HepG2 (cell line): ENCODE results near the gene ITGB7. TPM values are rescaled to one million over a fixed set of nuclear protein-coding genes. Genes with fewer than 3 reads are reported as not detected.

Experiments
- ASH2L ChIP-seq: fragments of 300-600, 200-600 bp; sonication (generic); IDR thresholded peaks from 2 replicates; pipeline ENCODE4 v1.7.0; 2017; ENCODE audit warnings: low read depth, mild to moderate bottlenecking, moderate library complexity, mixed read lengths, low read length; ENCODE audit not compliant: insufficient read length
- CENPT ChIP-seq: sonication (generic); formaldehyde crosslinking; IDR thresholded peaks from 2 replicates; pipeline ENCODE4 v1.8.0; 2022; ENCODE audit warnings: low read depth, mild to moderate bottlenecking, moderate library complexity, missing genetic modification reagents
- CREM ChIP-seq, 2 experiments: sonication (generic) in 1 of 2; formaldehyde crosslinking in 1 of 2; IDR thresholded peaks; 2 replicates each; pipeline versions ENCODE4 v1.4.0 to v1.6.1; 2016 to 2020; ENCODE audit warnings: antibody characterized with exemption in 1 of 2, mild to moderate bottlenecking in 1 of 2, missing genetic modification reagents in 1 of 2
- IRF2 ChIP-seq: IDR thresholded peaks from 2 replicates; pipeline ENCODE4 v1.6.1; 2018; ENCODE audit warnings: missing genetic modification reagents, missing compliant biosample characterization
- KDM2A ChIP-seq: sonication (generic); formaldehyde crosslinking; IDR thresholded peaks from 2 replicates; pipeline ENCODE4 v1.4.0; 2020; ENCODE audit warnings: low read depth, missing genetic modification reagents, borderline replicate concordance
- POGZ ChIP-seq: sonication (generic); formaldehyde crosslinking; IDR thresholded peaks from 2 replicates; pipeline ENCODE4 v1.4.0; 2020; ENCODE audit warnings: mild to moderate bottlenecking, missing genetic modification reagents
- ZNF878 ChIP-seq: sonication (generic); formaldehyde crosslinking; IDR thresholded peaks from 2 replicates; pipeline ENCODE4 v1.8.1; 2023; ENCODE audit warnings: mild to moderate bottlenecking, missing genetic modification reagents, moderate library complexity
- polyA plus RNA-seq, 8 experiments: library from polyadenylated mRNA; depleted of rRNA in 3 of 8; stranded (reverse) in 7 of 8; unstranded in 1 of 8; fragments of >200 nt; fragmentation: Illumina TruSeq in 4 of 8; extraction: Trizol in 4 of 8; gene quantifications; 2 replicates each; pipeline versions ENCODE4 v1.2.1 to v1.2.3, GENCODE V29; 2011 to 2016; ENCODE audit warnings: low read depth in 4 of 8, missing spikeins in 1 of 8, mixed read lengths in 1 of 8; ENCODE audit not compliant: insufficient read depth in 1 of 8
- total RNA-seq, 5 experiments: library from RNA; depleted of rRNA; stranded (reverse); fragments of >200 nt; fragmentation: Illumina TruSeq; extraction: Trizol; gene quantifications; 2 replicates each; pipeline ENCODE4 v1.2.3, GENCODE V29; 2016; ENCODE audit warnings: low read depth in 1 of 5
- TF ChIP-seq, protein P1 (sequence below): sonication (generic); formaldehyde crosslinking; IDR thresholded peaks from 2 replicates; pipeline ENCODE4 v1.4.0; 2020; ENCODE audit warnings: missing genetic modification reagents, borderline replicate concordance
- TF ChIP-seq, protein P2 (sequence below): sonication (generic); formaldehyde crosslinking; IDR thresholded peaks from 2 replicates; pipeline ENCODE4 v1.4.0; 2020; ENCODE audit warnings: missing genetic modification reagents, borderline replicate concordance
- TF ChIP-seq, protein P3 (sequence below), 2 experiments: sonication (generic) in 1 of 2; formaldehyde crosslinking in 1 of 2; IDR thresholded peaks; 2 replicates each; pipeline versions ENCODE4 v1.4.0 to v1.6.1; 2018 to 2020; ENCODE audit warnings: missing genetic modification reagents in 2 of 2, borderline replicate concordance in 1 of 2, low read depth in 1 of 2, mild to moderate bottlenecking in 1 of 2, missing biosample characterization in 1 of 2
- TF ChIP-seq, protein P4 (sequence below): sonication (generic); formaldehyde crosslinking; IDR thresholded peaks from 2 replicates; pipeline ENCODE4 v1.8.1; 2023; ENCODE audit warnings: mild to moderate bottlenecking, missing genetic modification reagents, borderline replicate concordance
- TF ChIP-seq, protein P5 (sequence below): sonication (generic); formaldehyde crosslinking; IDR thresholded peaks from 2 replicates; pipeline ENCODE4 v1.9.0; 2022; ENCODE audit warnings: low read depth, missing genetic modification reagents

Gene ITGB7
- total and polyA plus RNA-seq, 2 of the 13 experiments (the other 11 are each of a cell fraction or from before 2014, with no cell fraction given): 0.16 to 0.18 TPM

DNA sequence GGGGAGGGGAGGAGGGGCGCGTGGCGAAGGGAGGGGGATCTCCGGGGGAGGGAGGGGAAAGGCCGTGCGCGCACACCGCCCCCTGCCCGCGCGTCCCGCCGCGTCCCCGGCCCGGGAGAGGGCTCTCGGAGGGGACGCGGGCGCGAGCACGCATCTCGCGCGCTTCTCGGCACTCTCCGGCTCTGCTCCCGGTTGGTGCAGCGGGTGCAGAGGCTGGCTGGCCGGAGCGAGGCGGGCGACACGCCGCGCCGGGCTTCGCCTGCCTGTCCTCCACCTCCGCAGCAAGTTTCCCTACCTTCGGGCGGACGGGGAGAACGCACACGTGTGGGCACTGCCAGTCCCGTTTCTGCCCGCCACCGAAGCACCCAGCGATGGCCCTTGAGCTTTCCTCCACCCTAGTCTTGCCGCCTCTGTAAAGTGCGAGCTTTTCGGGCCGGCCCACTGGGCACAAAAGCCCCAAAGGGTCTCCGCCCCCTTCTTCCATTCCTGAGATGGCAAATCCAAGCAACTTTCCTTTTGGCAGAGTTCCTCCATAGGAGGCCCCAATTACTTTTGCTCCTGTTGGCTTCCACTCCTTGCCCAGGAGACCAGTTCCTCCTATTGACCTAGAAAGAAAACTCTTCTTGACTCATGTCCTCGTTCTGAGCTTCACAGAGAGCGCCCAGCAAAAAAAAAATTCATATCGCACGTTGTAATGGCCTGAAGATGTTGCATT lies 26.0 kb downstream of the ITGB7 start (continued):
- TF ChIP-seq, protein P1, sequence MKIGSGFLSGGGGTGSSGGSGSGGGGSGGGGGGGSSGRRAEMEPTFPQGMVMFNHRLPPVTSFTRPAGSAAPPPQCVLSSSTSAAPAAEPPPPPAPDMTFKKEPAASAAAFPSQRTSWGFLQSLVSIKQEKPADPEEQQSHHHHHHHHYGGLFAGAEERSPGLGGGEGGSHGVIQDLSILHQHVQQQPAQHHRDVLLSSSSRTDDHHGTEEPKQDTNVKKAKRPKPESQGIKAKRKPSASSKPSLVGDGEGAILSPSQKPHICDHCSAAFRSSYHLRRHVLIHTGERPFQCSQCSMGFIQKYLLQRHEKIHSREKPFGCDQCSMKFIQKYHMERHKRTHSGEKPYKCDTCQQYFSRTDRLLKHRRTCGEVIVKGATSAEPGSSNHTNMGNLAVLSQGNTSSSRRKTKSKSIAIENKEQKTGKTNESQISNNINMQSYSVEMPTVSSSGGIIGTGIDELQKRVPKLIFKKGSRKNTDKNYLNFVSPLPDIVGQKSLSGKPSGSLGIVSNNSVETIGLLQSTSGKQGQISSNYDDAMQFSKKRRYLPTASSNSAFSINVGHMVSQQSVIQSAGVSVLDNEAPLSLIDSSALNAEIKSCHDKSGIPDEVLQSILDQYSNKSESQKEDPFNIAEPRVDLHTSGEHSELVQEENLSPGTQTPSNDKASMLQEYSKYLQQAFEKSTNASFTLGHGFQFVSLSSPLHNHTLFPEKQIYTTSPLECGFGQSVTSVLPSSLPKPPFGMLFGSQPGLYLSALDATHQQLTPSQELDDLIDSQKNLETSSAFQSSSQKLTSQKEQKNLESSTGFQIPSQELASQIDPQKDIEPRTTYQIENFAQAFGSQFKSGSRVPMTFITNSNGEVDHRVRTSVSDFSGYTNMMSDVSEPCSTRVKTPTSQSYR (CRISPR knock-in tag): no peak
- TF ChIP-seq CREM (IDR thresholded peaks at IDR 0.05) (no peak), CREM (CRISPR knock-in tag; IDR thresholded peaks at IDR 0.05) (no peak), KDM2A (CRISPR knock-in tag) (peak; percentile 37), POGZ (0 out of 2 replicates have a peak, but pooled peaks have one; percentile 7), ZNF878 (CRISPR knock-in tag) (peak; percentile 64; the same call in 1 of the 2 replicates), ASH2L (peak; percentile 10), IRF2 (no peak), CENPT (CRISPR knock-in tag) (0 out of 2 replicates have a peak, but pooled peaks have one; percentile 5)
- TF ChIP-seq, protein P2, sequence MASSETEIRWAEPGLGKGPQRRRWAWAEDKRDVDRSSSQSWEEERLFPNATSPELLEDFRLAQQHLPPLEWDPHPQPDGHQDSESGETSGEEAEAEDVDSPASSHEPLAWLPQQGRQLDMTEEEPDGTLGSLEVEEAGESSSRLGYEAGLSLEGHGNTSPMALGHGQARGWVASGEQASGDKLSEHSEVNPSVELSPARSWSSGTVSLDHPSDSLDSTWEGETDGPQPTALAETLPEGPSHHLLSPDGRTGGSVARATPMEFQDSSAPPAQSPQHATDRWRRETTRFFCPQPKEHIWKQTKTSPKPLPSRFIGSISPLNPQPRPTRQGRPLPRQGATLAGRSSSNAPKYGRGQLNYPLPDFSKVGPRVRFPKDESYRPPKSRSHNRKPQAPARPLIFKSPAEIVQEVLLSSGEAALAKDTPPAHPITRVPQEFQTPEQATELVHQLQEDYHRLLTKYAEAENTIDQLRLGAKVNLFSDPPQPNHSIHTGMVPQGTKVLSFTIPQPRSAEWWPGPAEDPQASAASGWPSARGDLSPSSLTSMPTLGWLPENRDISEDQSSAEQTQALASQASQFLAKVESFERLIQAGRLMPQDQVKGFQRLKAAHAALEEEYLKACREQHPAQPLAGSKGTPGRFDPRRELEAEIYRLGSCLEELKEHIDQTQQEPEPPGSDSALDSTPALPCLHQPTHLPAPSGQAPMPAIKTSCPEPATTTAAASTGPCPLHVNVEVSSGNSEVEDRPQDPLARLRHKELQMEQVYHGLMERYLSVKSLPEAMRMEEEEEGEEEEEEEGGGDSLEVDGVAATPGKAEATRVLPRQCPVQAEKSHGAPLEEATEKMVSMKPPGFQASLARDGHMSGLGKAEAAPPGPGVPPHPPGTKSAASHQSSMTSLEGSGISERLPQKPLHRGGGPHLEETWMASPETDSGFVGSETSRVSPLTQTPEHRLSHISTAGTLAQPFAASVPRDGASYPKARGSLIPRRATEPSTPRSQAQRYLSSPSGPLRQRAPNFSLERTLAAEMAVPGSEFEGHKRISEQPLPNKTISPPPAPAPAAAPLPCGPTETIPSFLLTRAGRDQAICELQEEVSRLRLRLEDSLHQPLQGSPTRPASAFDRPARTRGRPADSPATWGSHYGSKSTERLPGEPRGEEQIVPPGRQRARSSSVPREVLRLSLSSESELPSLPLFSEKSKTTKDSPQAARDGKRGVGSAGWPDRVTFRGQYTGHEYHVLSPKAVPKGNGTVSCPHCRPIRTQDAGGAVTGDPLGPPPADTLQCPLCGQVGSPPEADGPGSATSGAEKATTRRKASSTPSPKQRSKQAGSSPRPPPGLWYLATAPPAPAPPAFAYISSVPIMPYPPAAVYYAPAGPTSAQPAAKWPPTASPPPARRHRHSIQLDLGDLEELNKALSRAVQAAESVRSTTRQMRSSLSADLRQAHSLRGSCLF (CRISPR knock-in tag): no peak
- TF ChIP-seq, protein P3, sequence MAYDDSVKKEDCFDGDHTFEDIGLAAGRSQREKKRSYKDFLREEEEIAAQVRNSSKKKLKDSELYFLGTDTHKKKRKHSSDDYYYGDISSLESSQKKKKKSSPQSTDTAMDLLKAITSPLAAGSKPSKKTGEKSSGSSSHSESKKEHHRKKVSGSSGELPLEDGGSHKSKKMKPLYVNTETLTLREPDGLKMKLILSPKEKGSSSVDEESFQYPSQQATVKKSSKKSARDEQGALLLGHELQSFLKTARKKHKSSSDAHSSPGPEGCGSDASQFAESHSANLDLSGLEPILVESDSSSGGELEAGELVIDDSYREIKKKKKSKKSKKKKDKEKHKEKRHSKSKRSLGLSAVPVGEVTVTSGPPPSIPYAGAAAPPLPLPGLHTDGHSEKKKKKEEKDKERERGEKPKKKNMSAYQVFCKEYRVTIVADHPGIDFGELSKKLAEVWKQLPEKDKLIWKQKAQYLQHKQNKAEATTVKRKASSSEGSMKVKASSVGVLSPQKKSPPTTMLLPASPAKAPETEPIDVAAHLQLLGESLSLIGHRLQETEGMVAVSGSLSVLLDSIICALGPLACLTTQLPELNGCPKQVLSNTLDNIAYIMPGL (CRISPR knock-in tag; IDR thresholded peaks at IDR 0.05; ENCODE audit: borderline replicate concordance in 1 of 2, low read depth in 1 of 2): peak; percentile 10 to 40; a peak in 2 of 4 replicates
- TF ChIP-seq, protein P4, sequence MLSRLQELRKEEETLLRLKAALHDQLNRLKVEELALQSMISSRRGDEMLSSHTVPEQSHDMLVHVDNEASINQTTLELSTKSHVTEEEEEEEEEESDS (CRISPR knock-in tag): 0 out of 2 replicates have a peak, but pooled peaks have one; percentile 16
- TF ChIP-seq, protein P5, sequence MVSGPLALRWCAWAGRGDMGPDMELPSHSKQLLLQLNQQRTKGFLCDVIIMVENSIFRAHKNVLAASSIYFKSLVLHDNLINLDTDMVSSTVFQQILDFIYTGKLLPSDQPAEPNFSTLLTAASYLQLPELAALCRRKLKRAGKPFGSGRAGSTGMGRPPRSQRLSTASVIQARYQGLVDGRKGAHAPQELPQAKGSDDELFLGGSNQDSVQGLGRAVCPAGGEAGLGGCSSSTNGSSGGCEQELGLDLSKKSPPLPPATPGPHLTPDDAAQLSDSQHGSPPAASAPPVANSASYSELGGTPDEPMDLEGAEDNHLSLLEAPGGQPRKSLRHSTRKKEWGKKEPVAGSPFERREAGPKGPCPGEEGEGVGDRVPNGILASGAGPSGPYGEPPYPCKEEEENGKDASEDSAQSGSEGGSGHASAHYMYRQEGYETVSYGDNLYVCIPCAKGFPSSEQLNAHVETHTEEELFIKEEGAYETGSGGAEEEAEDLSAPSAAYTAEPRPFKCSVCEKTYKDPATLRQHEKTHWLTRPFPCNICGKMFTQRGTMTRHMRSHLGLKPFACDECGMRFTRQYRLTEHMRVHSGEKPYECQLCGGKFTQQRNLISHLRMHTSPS: peak; percentile 9; the same call in 1 of the 2 replicates
